ENCODE data around the gene IDE.
"Not testable (repeated sequence)": the region's sequence is repeated elsewhere in the genome, so short reads cannot be mapped to it uniquely, and the experiment has no call there.

Gene IDE

GRCh38 chr10:92490387-92490786 is 83.5 kb downstream of the IDE start:
- DNase-seq (ENCODE audit: low spot score): no peak

- DNase-seq (ENCODE audit: low spot score): no peak
Observed at GRCh38 chr10:92486637-92487036, 87.3 kb downstream of the IDE start.

- DNase-seq (ENCODE audit: low spot score): no peak
Observed at GRCh38 chr10:92483539-92483938, 90.4 kb downstream of the IDE start.

GRCh38 chr10:92480413-92480812 is 93.5 kb downstream of the IDE start:
- DNase-seq (ENCODE audit: low spot score): no peak

- no peak for DNase-seq (ENCODE audit: low spot score)
Observed at GRCh38 chr10:92479547-92479946, 94.3 kb downstream of the IDE start.

- no peak for DNase-seq (ENCODE audit: low spot score)
Observed at GRCh38 chr10:92478536-92478935, 95.4 kb downstream of the IDE start.

- DNase-seq (ENCODE audit: low spot score): no peak
Observed at GRCh38 chr10:92475357-92475868, 98.5 kb downstream of the IDE start.

GRCh38 chr10:92470026-92470425 is 103.9 kb downstream of the IDE start:
- no peak for DNase-seq (ENCODE audit: low spot score)

- DNase-seq (ENCODE audit: low spot score): no peak
Observed at GRCh38 chr10:92464364-92464763, 109.5 kb downstream of the IDE start.

- no peak for DNase-seq (ENCODE audit: low spot score)
Observed at GRCh38 chr10:92463582-92463981, 110.3 kb downstream of the IDE start.

GRCh38 chr10:92454955-92455354 is 118.9 kb downstream of the IDE start:
- DNase-seq (ENCODE audit: low spot score): not testable (repeated sequence)

- no peak for DNase-seq (ENCODE audit: low spot score)
Observed at GRCh38 chr10:92452313-92452712, 121.6 kb downstream of the IDE start.

GRCh38 chr10:92451431-92451830 is 122.5 kb downstream of the IDE start:
- no peak for DNase-seq (ENCODE audit: low spot score)

GRCh38 chr10:92450896-92451295 is 123.0 kb downstream of the IDE start:
- no peak for DNase-seq (ENCODE audit: low spot score)

- DNase-seq (ENCODE audit: low spot score): no peak
Observed at GRCh38 chr10:92440578-92440977, 133.3 kb downstream of the IDE start.

GRCh38 chr10:92438220-92438619 is 135.7 kb downstream of the IDE start:
- no peak for DNase-seq (ENCODE audit: low spot score)

- DNase-seq (ENCODE audit: low spot score): no peak
Observed at GRCh38 chr10:92436611-92437010, 137.3 kb downstream of the IDE start.

- not testable (repeated sequence) for DNase-seq (ENCODE audit: low spot score)
Observed at GRCh38 chr10:92436065-92436464, 137.8 kb downstream of the IDE start.

GRCh38 chr10:92434385-92434784 is 139.5 kb downstream of the IDE start:
- no peak for DNase-seq (ENCODE audit: low spot score)

- peak; percentile 21 for DNase-seq (ENCODE audit: low spot score)
Observed at GRCh38 chr10:92432596-92432995, 141.3 kb downstream of the IDE start.

GRCh38 chr10:92430103-92430502 is 143.8 kb downstream of the IDE start:
- no peak for DNase-seq (ENCODE audit: low spot score)

GRCh38 chr10:92421550-92421949 is 152.3 kb downstream of the IDE start:
- DNase-seq (ENCODE audit: low spot score): no peak

GRCh38 chr10:92420546-92421275 is 153.2 kb downstream of the IDE start:
- no peak for DNase-seq (ENCODE audit: low spot score)
